ENCODE data around the gene PLSCR3.

PLSCR3 gene

DNA sequence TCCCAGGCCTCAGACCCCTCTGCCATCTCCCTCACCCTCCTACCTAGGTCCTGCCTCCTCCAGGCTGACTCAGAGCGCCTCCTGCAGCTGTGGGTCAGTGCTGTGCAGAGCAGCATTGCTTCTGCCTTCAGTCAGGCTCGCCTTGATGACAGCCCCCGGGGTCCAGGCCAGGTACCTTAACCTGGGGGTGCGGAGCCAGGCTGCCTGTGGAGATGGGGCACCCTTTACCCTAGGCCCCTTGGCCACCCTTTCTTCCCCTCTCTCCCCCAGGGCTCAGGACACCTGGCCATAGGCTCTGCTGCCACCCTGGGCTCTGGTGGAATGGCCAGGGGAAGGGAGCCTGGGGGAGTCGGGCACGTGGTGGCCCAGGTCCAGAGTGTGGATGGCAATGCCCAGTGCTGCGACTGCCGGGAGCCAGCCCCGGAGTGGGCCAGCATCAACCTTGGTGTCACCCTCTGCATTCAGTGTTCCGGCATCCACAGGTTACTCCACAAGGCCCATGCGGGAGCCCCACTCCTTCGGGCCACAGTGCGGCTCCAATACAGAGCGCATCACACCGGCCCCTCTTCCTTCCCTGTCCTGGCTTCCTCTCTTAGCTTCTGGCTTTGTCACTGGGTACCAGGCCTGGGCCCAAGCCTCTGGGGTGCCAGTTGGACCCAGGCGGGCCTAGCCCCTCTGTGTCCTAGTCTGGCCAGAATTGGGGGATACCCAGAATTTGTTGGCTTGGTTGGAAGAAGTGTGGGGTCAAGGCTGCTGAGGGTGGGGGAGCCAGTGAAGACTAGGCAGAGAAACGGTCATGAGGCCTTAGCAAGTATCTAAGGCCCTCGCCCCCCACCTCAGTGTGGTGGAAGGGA is 47.3 kb downstream of the PLSCR3 start:
- DNase-seq = no peak

DNA sequence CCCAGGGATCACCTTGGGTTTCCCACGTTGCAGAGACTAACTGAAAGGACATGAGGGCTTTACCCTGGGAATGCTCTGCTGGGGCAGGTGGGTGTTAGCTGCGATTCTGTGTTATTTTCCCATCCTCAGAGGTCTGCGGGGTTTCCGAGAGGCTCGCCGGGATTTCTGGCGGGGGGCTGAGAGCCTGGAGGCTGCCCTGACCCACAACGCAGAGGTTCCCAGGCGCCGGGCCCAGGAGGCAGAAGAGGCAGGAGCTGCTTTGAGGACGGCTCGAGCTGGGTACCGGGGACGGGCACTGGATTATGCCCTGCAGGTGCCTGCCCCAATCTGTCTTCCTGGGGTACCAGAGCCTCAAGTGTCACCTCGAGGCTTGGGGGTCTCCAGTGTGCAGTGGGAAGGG is 51.1 kb downstream of the PLSCR3 start:
- no peak for DNase-seq

DNA sequence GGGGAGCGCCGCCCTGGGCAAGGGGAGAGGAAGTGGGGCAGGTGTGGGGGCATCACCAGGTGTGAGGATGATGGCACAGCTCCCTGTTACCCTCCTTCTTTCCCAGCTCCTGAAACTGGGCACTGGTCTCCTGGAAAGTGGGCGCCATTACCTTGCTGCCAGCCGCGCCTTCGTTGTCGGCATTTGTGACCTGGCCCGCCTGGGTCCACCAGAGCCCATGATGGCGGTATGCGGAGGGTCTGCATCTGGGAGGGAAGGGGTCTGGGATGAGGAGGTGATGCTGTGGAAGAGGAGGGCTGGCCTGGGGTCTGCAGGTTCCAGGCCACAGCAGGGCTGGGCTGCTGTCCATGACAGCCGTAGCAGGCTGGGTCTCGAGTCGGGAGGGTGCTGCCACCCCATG is 52.5 kb downstream of the PLSCR3 start:
- no peak for DNase-seq

DNA sequence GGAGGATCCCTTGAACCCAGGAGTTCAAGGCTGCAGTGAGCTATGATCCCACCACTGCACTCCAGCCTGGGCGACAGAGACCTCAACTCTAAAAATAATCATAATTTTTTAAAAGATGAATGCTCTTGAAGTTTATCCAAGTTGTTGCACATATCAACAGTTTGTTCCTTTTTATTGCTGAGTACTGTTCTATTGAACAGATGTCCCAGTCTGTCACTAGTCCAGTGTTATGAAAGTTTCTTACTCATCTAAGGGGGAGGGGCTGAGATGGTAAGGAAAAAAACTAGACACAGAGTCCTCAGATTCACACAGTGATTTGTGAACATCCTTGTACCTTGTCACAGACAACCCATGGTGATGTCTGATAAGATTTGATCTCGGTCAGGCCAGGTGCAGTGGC is 54.1 kb downstream of the PLSCR3 start:
- DNase-seq = no peak

Measured in NCI-H187 (cell line).